ENCODE results near the gene APOC3.

APOC3 gene

GRCh38 chr11:116851626-116852025 is 21.9 kb downstream of the APOC3 start:
- WGBS, result 97% methylated on average over 7 of the region's 7 CpGs

DNA sequence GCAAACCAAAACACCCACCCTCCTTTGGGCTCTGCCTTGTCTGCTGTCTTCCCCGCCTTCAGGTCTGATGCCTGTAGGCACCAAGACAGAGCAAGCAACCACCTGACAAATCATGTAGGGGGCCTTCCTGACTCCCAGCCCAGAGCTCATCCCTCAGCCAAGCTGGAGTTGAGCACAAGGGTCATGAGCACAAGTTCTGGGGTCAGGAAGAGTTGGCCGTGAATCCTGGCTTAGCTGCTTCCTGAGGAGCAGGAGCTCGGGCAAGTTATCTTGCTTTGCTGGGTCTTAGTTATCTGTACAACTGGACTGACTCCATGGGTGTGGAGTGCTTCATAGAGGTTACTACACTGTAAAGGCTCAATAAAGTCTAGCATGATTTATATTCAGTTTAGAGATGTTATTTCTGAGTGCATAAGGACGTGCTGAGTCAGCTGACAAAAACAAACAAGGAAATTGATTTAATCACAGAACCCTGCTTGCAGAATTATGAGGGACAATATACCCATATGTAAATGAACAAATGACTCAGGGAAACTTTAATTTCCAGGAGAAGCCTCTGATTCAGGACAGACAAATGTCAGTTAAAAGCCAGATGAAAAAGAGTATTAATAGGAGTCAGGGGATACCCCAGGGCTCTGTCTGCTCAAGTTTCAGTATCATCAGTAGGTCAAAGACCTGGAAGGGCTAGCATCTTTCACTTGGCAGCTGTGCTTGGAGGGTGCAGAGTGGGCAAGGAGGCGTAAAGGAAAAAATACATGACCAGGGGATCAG is 22.7 kb downstream of the APOC3 start:
- Histone ChIP-seq H3K14ac (ENCODE audit: low read length in 2 of 2) (peak overlapping the region in 1 of 2 experiments; percentile 27), H3K36me3 (ENCODE audit: control insufficient read depth in 1 of 2, insufficient read depth in 2 of 2, low read depth in 1 of 2, low read length in 2 of 2) (peaks cover 15 to 36% of the 10 kb centered on the region in 2 experiments), H3K4ac (ENCODE audit: low read depth in 1 of 2, low read length in 2 of 2) (no peak overlapping the region), H4K8ac (ENCODE audit: low read length) (no peak overlapping the region), H2BK15ac (ENCODE audit: low read depth, poor library complexity, severe bottlenecking) (no peak overlapping the region), H3K23ac (ENCODE audit: low read length in 2 of 2) (no peak overlapping the region), H3K9ac (ENCODE audit: low read length) (peak overlapping the region; percentile 52), H3K4me2 (ENCODE audit: low read length, poor library complexity, severe bottlenecking) (no peak overlapping the region), H3K18ac (ENCODE audit: low read depth in 1 of 2, low read length in 2 of 2) (peak overlapping the region in 1 of 2 experiments; percentile 61), H3K27ac (ENCODE audit: low read length, poor library complexity, severe bottlenecking) (no peak overlapping the region), H2BK12ac (ENCODE audit: low read length in 2 of 2) (peak overlapping the region; percentile 28 to 91), H4K91ac (ENCODE audit: low read length) (no peak overlapping the region), H3K79me1 (replicated peaks; ENCODE audit: low read length, poor library complexity, severe bottlenecking) (peaks cover 12% of the 10 kb centered on the region), H3K27me3 (ENCODE audit: control insufficient read depth in 1 of 2, insufficient read depth in 1 of 2, low read length in 2 of 2) (no peaks in the 10 kb centered on the region), H3K9me3 (ENCODE audit: control insufficient read depth, low read length) (no peaks in the 10 kb centered on the region), H3K4me1 (ENCODE audit: control insufficient read depth, insufficient read depth, low read depth, low read length) (peaks cover 13% of the 10 kb centered on the region), H2BK5ac (ENCODE audit: low read depth, low read length, poor library complexity, severe bottlenecking) (no peak overlapping the region), H2AFZ (ENCODE audit: low read depth, low read length) (no peak overlapping the region), H2AK5ac (ENCODE audit: low read length, severe bottlenecking) (peak overlapping the region; percentile 71), H2BK120ac (ENCODE audit: low read depth, low read length) (no peak overlapping the region), H3K4me3 (ENCODE audit: insufficient read depth in 1 of 2, low read depth in 1 of 2, low read length in 2 of 2) (no peak overlapping the region)
- 55% methylated on average over 4 of the region's 5 CpGs for WGBS
- DNase-seq, result peak; percentile 63

More at GRCh38 chr11:116851626-116852025, 21.9 kb downstream of the APOC3 start:
- peaks cover 22 to 37% of the 10 kb centered on the region in 2 experiments for H3K36me3 ChIP-seq (ENCODE audit: control insufficient read depth in 1 of 2, insufficient read depth in 2 of 2, low read depth in 1 of 2, low read length in 2 of 2)
- DNase-seq, result no peak
- H2BK120ac ChIP-seq (ENCODE audit: low read depth, low read length), result no peak overlapping the region
- peaks cover 11% of the 10 kb centered on the region for H3K79me1 ChIP-seq (replicated peaks; ENCODE audit: low read length, poor library complexity, severe bottlenecking)
- peak overlapping the region; percentile 47 for H4K91ac ChIP-seq (ENCODE audit: low read length)
- no peaks in the 10 kb centered on the region for H3K9me3 ChIP-seq (ENCODE audit: control insufficient read depth, low read length)
- H3K14ac ChIP-seq (ENCODE audit: low read length in 2 of 2), result peak overlapping the region in 1 of 2 experiments; percentile 94
- H3K9ac ChIP-seq (ENCODE audit: low read length), result no peak overlapping the region
- H4K8ac ChIP-seq (ENCODE audit: low read length), result no peak overlapping the region
- H3K27me3 ChIP-seq (ENCODE audit: control insufficient read depth in 1 of 2, insufficient read depth in 1 of 2, low read length in 2 of 2), result no peaks in the 10 kb centered on the region
- H2AFZ ChIP-seq (ENCODE audit: low read depth, low read length), result no peak overlapping the region
- no peak overlapping the region for H3K23ac ChIP-seq (ENCODE audit: low read length in 2 of 2)
- no peak overlapping the region for H2BK5ac ChIP-seq (ENCODE audit: low read depth, low read length, poor library complexity, severe bottlenecking)
- H2BK15ac ChIP-seq (ENCODE audit: low read depth, poor library complexity, severe bottlenecking), result no peak overlapping the region
- peak overlapping the region; percentile 75 to 78 for H2BK12ac ChIP-seq (ENCODE audit: low read length in 2 of 2)
- peak overlapping the region; percentile 37 for H2AK5ac ChIP-seq (ENCODE audit: low read length, severe bottlenecking)
- H3K4me3 ChIP-seq (ENCODE audit: insufficient read depth in 1 of 2, low read depth in 1 of 2, low read length in 2 of 2), result no peak overlapping the region
- no peak overlapping the region for H3K27ac ChIP-seq (ENCODE audit: low read length, poor library complexity, severe bottlenecking)
- peak overlapping the region in 1 of 2 experiments; percentile 87 for H3K18ac ChIP-seq (ENCODE audit: low read depth in 1 of 2, low read length in 2 of 2)
- H3K4ac ChIP-seq (ENCODE audit: low read depth in 1 of 2, low read length in 2 of 2), result peak overlapping the region in 1 of 2 experiments; percentile 43
- H3K4me1 ChIP-seq (ENCODE audit: control insufficient read depth, insufficient read depth, low read depth, low read length), result peaks cover 13% of the 10 kb centered on the region
- H3K4me2 ChIP-seq (ENCODE audit: low read length, poor library complexity, severe bottlenecking), result no peak overlapping the region

DNA sequence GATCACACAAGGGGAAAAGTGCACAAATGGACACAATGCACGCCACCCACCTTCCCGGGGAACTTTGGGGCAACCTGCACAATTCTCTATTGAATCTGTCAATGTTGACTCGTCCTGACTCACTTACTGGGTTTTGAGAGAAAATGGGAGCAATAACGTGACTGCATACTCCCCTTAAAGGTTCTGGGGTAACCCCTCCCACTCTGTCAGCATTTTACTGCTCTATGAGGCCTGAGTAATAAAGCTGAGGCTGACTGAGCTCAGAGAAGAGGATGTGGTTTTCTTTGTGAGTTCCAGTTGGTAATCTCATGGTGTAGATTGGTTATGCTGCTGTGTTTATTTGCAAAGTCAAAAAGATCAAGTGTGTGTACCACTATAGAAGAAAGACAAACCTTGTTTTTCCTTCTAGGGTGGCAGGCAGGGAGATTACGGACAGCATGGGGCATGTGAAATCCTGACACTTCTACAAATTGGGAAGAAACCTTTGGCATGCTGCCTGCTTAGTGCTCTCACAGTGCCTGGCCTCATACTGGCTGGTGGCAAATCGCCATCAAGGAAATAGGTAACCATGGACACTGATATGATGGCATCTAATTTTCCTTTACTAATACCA is 23.9 kb downstream of the APOC3 start:
- H4K91ac ChIP-seq (ENCODE audit: low read length), result no peak overlapping the region
- H2BK12ac ChIP-seq (ENCODE audit: low read length in 2 of 2), result peak overlapping the region; percentile 8 to 61
- peak overlapping the region in 1 of 2 experiments; percentile 17 for H3K4ac ChIP-seq (ENCODE audit: low read depth in 1 of 2, low read length in 2 of 2)
- H2AK5ac ChIP-seq (ENCODE audit: low read length, severe bottlenecking), result no peak overlapping the region
- peaks cover 12% of the 10 kb centered on the region for H3K79me1 ChIP-seq (replicated peaks; ENCODE audit: low read length, poor library complexity, severe bottlenecking)
- peaks cover 13% of the 10 kb centered on the region for H3K4me1 ChIP-seq (ENCODE audit: control insufficient read depth, insufficient read depth, low read depth, low read length)
- WGBS, result 39% methylated on average over 4 of the region's 6 CpGs
- no peaks in the 10 kb centered on the region for H3K9me3 ChIP-seq (ENCODE audit: control insufficient read depth, low read length)
- no peak overlapping the region for H3K4me2 ChIP-seq (ENCODE audit: low read length, poor library complexity, severe bottlenecking)
- H3K4me3 ChIP-seq (ENCODE audit: insufficient read depth in 1 of 2, low read depth in 1 of 2, low read length in 2 of 2), result peak overlapping the region in 1 of 2 experiments; percentile 43
- H3K14ac ChIP-seq (ENCODE audit: low read length in 2 of 2), result no peak overlapping the region
- no peak overlapping the region for H2BK15ac ChIP-seq (ENCODE audit: low read depth, poor library complexity, severe bottlenecking)
- peak overlapping the region; percentile 3 for H4K8ac ChIP-seq (ENCODE audit: low read length)
- peak; percentile 94 for DNase-seq
- H2BK5ac ChIP-seq (ENCODE audit: low read depth, low read length, poor library complexity, severe bottlenecking), result no peak overlapping the region
- H3K36me3 ChIP-seq (ENCODE audit: control insufficient read depth in 1 of 2, insufficient read depth in 2 of 2, low read depth in 1 of 2, low read length in 2 of 2), result peaks cover 20 to 39% of the 10 kb centered on the region in 2 experiments
- H3K23ac ChIP-seq (ENCODE audit: low read length in 2 of 2), result no peak overlapping the region
- H3K9ac ChIP-seq (ENCODE audit: low read length), result peak overlapping the region; percentile 68
- H3K27ac ChIP-seq (ENCODE audit: low read length, poor library complexity, severe bottlenecking), result peak overlapping the region; percentile 33
- no peak overlapping the region for H2AFZ ChIP-seq (ENCODE audit: low read depth, low read length)
- H3K27me3 ChIP-seq (ENCODE audit: control insufficient read depth in 1 of 2, insufficient read depth in 1 of 2, low read length in 2 of 2), result no peaks in the 10 kb centered on the region
- peak overlapping the region; percentile 71 to 79 for H3K18ac ChIP-seq (ENCODE audit: low read depth in 1 of 2, low read length in 2 of 2)
- H2BK120ac ChIP-seq (ENCODE audit: low read depth, low read length), result peak overlapping the region; percentile 64

DNA sequence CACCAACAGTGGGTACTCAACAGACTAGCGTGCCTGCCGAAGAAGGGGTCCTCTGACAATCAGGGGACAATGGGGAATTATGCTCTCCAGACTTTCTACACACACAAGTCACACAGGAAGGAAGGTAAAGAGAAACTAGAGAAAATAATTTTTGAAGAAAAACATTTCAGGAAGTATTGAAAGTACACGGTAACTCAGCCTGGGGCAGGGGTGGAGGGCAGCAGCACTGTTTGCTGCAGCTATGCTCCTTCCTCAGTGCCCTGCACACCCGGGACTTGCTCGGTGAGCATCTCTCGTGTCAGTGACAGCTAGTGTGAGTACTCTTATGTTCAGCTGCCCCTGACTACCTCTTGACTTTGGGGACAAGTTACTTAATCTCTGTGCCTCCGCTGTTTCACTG is 25.7 kb downstream of the APOC3 start:
- H3K14ac ChIP-seq (ENCODE audit: low read length in 2 of 2), result no peak overlapping the region
- H3K27me3 ChIP-seq (ENCODE audit: control insufficient read depth in 1 of 2, insufficient read depth in 1 of 2, low read length in 2 of 2), result no peaks in the 10 kb centered on the region
- H2BK12ac ChIP-seq (ENCODE audit: low read length in 2 of 2), result peak overlapping the region in 1 of 2 experiments; percentile 7
- no peak overlapping the region for H2BK120ac ChIP-seq (ENCODE audit: low read depth, low read length)
- H3K23ac ChIP-seq (ENCODE audit: low read length in 2 of 2), result no peak overlapping the region
- H2AK5ac ChIP-seq (ENCODE audit: low read length, severe bottlenecking), result no peak overlapping the region
- H3K18ac ChIP-seq (ENCODE audit: low read depth in 1 of 2, low read length in 2 of 2), result no peak overlapping the region
- H2BK5ac ChIP-seq (ENCODE audit: low read depth, low read length, poor library complexity, severe bottlenecking), result no peak overlapping the region
- no peak overlapping the region for H3K9ac ChIP-seq (ENCODE audit: low read length)
- no peak overlapping the region for H2BK15ac ChIP-seq (ENCODE audit: low read depth, poor library complexity, severe bottlenecking)
- H3K9me3 ChIP-seq (ENCODE audit: control insufficient read depth, low read length), result no peaks in the 10 kb centered on the region
- no peak overlapping the region for H3K4me3 ChIP-seq (ENCODE audit: insufficient read depth in 1 of 2, low read depth in 1 of 2, low read length in 2 of 2)
- no peak overlapping the region for H4K91ac ChIP-seq (ENCODE audit: low read length)
- H3K79me1 ChIP-seq (replicated peaks; ENCODE audit: low read length, poor library complexity, severe bottlenecking), result peaks cover 9% of the 10 kb centered on the region
- no peak for DNase-seq
- H4K8ac ChIP-seq (ENCODE audit: low read length), result peak overlapping the region; percentile 51
- no peak overlapping the region for H2AFZ ChIP-seq (ENCODE audit: low read depth, low read length)
- no peak overlapping the region for H3K4ac ChIP-seq (ENCODE audit: low read depth in 1 of 2, low read length in 2 of 2)
- H3K27ac ChIP-seq (ENCODE audit: low read length, poor library complexity, severe bottlenecking), result no peak overlapping the region
- peaks cover 13% of the 10 kb centered on the region for H3K4me1 ChIP-seq (ENCODE audit: control insufficient read depth, insufficient read depth, low read depth, low read length)
- no peak overlapping the region for H3K4me2 ChIP-seq (ENCODE audit: low read length, poor library complexity, severe bottlenecking)
- peaks cover 21 to 48% of the 10 kb centered on the region in 2 experiments for H3K36me3 ChIP-seq (ENCODE audit: control insufficient read depth in 1 of 2, insufficient read depth in 2 of 2, low read depth in 1 of 2, low read length in 2 of 2)
- WGBS, result 95% methylated on average over 6 of the region's 7 CpGs
